Fibroblast of skin of left biceps (primary cell): ENCODE measurements around the gene IFI6.
"Not testable (repeated sequence)": the region's sequence is repeated elsewhere in the genome, so short reads cannot be mapped to it uniquely, and the experiment has no call there.

Experiments used
- DNase-seq, 2 experiments: peaks; one replicate each; pipeline ENCODE4 v3.0.0-alpha.2; 2013; ENCODE audit warnings: low read depth in 2 of 2

The IFI6 gene, protein sequence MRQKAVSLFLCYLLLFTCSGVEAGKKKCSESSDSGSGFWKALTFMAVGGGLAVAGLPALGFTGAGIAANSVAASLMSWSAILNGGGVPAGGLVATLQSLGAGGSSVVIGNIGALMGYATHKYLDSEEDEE

GRCh38 chr1:27671964-27672749 lies at the start of gene IFI6:
Gene IFI6 (minus strand): TSS chr1:27672192. CDS start chr1:27669314, 2,878 bp downstream.
- DNase-seq, result peak; percentile 87 to 88

GRCh38 chr1:27719286-27720251 lies 47.6 kb upstream of the IFI6 start:
- no peak for DNase-seq

GRCh38 chr1:27716262-27716895 lies 44.4 kb upstream of the IFI6 start:
- no peak for DNase-seq

- DNase-seq, result no peak
Observed at GRCh38 chr1:27713869-27714513, 42.0 kb upstream of the IFI6 start.

DNA sequence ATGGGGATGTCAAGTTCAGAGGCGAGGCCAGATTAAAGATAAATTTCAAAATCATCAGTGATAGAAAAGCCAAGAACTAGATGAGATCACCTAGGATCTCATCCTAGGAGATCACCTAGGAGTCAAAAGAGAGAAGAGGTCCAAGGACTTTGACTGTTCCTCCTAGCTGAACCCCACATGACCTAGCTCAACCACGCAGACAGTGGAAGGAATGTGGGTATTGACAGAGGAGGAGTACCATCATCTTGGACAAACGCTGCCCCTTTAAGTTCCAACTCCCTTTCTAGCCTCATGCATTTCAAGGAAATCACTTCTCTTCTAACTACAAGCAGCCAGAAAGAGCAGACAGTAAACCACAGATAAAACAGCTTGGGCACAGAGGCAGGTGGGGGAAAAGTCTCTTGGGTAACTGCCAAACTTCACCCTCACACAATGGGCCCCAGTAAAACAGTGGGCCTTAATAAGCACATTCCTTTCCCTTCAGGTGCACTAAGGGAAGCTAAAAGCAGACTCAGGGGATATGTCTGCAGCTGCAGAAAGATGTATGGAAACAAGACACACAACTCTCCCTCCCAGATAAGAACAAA lies 41.2 kb upstream of the IFI6 start:
- DNase-seq, result no peak

DNA sequence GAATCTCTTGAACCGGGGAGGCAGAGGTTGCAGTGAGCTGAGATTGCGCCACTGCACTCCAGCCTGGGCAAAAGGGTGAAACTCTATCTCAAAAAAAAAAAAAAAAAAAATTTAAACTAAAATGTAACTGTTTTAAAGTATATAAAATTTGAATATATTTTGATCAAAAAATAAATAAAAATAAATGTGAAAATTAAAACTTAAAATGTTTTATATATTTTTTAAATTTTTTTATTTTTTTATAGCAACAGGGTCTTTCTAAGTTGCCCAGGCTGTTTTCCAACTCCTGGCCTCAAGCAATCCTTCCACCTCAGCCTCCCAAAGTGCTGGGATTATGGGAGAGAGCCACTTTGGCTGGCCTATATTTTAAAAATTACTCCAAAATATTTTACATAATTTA lies 38.6 kb upstream of the IFI6 start:
- DNase-seq, result no peak

DNA sequence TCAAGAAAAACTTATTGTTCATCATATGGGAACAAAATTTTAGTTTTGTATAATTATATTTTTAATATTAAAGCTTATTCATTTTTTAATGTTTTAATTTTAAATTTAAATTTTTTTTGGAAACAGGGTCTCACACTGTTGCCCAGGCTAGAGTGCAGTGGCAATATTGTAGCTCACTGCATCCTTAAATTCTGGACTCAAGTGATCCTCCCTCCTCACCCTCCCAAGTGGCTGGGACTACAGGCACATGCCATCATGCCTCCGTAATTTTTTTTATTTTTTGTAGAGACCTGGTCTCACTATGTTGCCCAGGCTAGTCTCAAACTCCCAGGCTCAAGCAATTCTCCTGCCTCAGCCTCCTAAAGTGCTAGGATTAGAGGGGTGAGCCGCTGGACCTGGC lies 33.6 kb upstream of the IFI6 start:
- no peak for DNase-seq

DNA sequence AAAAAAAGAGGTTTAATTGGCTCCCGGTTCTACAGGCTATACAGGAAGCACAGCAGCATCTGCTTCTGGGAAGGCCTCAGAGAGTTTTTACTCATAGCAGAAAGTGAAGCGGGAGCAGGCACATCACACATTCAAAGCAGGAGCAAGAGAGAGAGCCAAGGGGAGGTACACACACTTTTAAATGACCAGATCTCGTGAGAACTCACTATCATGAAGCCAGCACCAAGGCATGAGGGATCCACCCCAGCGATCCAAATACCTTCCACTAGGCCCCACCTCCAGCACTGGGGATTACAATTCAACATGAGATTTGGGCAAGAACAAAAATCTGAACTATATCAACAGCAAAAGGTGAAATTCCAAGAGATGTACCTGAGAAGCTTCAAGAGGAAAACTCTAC lies 33.0 kb upstream of the IFI6 start:
- no peak for DNase-seq

- not testable (repeated sequence) for DNase-seq
Observed at GRCh38 chr1:27696835-27697234, 24.8 kb upstream of the IFI6 start.

- DNase-seq, result no peak
Observed at GRCh38 chr1:27690183-27690582, 18.2 kb upstream of the IFI6 start.

- DNase-seq, result no peak
Observed at GRCh38 chr1:27689423-27690173, 17.6 kb upstream of the IFI6 start.

DNA sequence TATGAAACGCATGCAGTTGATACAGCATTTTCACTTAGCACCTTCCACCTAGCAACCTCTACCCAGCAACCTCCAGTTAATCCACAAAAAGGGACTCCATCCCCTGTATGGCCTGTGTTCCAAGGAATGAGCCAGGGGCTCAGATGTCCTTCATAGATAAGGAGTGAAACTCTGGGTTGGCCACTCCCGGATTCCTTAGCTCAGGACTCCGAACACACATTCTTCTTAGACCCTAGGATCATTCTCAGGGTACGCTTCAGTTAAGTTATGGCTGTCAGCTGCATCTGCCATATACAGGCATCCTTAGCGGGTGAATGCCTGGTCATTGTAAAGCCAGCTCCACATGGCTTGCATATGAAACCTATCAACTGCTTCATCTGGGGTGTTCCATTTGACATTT lies 15.9 kb upstream of the IFI6 start:
- no peak for DNase-seq

- DNase-seq, result no peak
Observed at GRCh38 chr1:27686223-27686990, 14.4 kb upstream of the IFI6 start.

DNA sequence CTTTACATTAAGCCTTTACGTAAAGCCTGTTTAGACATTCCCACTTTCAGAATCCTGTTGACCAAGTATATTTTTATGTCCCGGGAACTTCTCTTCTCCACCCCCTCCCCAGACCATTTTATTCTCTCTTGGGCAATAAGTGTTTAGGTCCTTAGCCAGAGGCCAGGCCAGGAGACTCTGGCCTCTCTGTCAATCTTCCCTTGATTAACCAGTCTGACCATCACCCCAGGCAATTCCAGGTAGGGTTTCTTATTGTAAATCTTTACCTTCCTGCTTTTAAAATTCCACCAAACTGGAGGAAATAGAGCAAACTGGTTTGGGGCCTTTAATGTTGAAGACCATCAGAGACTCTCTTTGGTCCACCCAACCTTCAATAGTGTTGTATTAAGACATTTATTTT lies 12.2 kb upstream of the IFI6 start:
- DNase-seq, result no peak

- no peak for DNase-seq
Observed at GRCh38 chr1:27682351-27682944, 10.5 kb upstream of the IFI6 start.

- not testable (repeated sequence) for DNase-seq
Observed at GRCh38 chr1:27681580-27681979, 9.6 kb upstream of the IFI6 start.

- not testable (repeated sequence) for DNase-seq
Observed at GRCh38 chr1:27680225-27680791, 8.3 kb upstream of the IFI6 start.

GRCh38 chr1:27678747-27679146 lies 6.8 kb upstream of the IFI6 start:
- DNase-seq, result no peak

- DNase-seq, result no peak
Observed at GRCh38 chr1:27676410-27676809, 4.4 kb upstream of the IFI6 start.
